Measurements from ENCODE around the gene RNASE9. TPM values are rescaled to one million over a fixed set of nuclear protein-coding genes. Genes with fewer than 3 reads are reported as not detected.
"Not testable (repeated sequence)": the region's sequence is repeated elsewhere in the genome, so short reads cannot be mapped to it uniquely, and the experiment has no call there.

Gene RNASE9
- total RNA-seq, 1 experiment from 2014 or later: not detected

DNA sequence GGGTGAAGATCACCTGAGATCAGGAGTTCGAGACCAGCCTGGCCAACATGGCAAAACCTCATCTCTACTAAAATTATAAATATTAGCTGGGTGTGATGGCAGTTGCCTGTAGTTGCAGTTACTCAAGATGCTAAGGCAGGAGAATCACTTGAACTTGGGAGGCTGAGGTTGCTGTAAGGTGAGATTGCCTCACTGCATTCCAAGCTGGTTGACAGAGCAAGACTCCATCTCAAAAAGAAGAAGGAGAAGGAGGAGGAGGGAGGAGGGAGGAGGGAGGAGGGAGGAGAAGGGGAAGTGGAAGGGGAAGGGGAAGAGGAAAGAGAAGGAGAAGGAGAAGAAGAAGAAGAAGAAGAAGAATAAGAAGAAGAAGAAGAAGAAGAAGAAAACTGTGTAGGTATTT lies 38.5 kb downstream of the RNASE9 start:
- DNase-seq (ENCODE audit: low read depth): no peak

DNA sequence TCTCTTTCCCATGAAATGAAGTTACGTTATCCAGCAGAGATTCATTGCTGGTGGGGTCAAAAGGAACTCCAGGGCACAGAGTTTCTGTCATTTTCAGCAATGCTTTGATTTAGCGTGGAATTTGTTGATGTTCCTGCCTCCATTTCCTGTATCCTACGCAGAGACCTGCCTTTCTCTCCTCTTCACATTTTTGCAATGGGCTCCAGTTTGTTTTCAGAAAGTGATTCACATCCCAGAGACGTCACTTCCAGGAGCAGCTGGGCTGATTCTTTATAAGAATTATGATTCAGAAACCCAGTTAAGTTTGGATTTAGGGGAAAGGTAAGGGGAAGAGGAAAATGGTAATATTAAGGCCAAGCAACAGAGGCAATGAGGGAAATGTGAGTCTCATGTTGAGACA lies 43.9 kb downstream of the RNASE9 start:
- DNase-seq (ENCODE audit: low read depth): peak; percentile 51

DNA sequence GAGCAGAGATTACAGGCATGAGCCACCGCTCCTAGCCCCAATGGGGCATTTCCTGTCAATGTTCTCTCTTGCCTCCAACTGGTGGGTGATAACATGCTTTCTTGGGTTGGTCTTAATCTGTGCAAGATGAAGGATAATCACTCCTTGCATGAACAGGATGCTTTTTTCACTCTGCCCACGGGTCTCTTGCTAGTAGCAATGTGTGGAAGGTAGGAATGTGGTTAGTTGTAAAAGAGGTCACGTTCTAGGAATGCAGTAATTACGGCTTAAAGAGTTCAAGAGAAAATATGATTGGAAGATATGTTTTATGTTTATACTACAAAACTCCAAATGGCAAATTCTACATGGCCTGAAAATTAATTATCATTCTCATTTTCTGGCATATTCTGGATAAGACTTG lies 45.0 kb downstream of the RNASE9 start:
- DNase-seq (ENCODE audit: low read depth): peak; percentile 52

DNA sequence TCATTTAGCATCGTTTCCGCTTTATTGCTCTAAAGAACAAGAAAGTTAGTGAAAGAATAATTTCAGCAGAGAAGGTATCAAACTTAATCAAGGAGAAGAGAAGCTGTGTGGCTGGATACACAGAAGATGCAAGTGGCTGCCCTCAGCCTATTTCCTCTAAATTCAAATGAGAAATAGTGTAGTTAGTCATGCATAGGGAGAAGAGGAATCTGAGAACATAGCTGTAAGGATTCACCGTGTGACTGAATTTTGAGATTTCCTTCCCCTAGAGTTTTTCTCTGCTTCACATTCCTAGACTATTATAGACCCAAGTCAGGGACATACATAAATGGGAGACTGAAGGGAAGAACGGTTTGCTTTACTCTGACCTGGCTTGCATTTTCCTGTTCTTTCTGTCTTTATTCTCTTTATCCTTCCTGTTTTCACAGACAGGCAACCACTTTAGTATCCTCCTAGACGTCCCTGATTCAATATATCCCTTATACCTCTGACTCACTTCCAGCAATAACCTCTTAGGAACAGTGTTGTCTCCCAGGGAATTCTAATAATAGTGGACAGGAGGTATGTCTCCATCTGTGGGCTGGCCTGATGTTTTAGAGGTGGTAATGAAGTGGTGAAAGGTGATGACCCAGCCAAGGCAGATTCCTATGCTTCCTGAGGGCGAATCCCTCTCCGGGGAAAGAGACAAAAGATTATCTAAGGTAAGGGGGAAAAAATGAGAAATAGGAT lies 48.5 kb downstream of the RNASE9 start:
- DNase-seq (ENCODE audit: low read depth): no peak

DNA sequence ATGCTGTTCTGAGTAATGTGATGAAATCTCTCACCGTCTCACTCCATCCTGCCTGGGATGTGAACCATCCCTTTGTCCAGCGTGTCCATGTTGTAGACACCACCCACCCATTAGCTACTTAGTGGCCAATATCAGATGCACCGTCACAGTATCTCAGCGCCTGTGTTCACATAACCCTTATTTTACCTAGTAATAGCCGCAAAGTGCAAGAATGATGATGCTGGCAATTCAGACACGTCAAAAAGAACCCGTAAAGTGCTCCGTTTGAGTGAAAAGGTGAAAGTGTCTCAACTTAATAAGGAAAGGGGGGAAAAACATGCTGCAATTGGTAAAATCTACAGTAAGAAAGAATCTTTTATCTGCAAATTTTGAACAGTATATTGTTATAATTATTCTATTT lies 52.5 kb downstream of the RNASE9 start:
- no peak for DNase-seq (ENCODE audit: low read depth)

DNA sequence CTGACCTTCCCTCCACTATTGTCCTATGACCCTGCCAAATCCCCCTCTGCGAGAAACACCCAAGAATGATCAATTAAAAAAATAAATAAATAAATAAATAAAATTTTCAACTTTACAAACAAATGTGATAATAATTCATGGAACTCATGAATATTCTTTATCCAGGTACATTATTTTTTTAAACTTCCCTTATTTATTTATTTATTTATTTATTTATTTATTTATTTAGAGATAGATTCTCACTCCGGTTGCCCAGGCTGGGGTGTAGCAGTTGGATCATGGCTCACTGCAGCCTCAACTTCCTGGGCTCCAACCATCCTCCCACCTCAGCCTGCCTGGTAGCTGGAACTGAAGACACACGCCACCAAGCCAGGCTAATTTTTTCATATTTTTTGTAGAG lies 53.3 kb downstream of the RNASE9 start:
- DNase-seq (ENCODE audit: low read depth): not testable (repeated sequence)

DNA sequence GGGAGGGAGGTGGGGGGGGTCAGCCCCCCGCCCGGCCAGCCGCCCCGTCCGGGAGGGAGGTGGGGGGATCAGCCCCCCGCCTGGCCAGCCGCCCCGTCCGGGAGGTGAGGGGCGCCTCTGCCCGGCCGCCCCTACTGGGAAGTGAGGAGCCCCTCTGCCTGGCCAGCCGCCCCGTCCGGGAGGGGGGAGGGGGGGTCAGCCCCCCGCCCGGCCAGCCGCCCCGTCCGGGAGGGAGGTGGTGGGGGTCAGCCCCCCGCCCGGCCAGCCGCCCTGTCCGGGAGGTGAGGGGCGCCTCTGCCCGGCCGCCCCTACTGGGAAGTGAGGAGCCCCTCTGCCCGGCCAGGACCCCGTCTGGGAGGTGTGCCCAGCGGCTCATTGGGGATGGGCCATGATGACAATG lies 54.1 kb downstream of the RNASE9 start:
- not testable (repeated sequence) for DNase-seq (ENCODE audit: low read depth)

DNA sequence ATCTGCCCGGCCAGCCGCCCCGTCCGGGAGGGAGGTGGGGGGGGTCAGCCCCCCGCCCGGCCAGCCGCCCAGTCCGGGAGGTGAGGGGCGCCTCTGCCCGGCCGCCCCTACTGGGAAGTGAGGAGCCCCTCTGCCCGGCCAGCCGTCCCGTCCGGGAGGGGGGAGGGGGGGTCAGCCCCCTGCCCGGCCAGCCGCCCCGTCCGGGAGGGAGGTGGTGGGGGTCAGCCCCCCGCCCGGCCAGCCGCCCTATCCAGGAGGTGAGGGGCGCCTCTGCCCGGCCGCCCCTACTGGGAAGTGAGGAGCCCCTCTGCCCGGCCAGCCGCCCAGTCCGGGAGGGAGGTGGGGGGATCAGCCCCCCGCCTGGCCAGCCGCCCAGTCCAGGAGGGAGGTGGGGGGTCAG lies 54.6 kb downstream of the RNASE9 start:
- DNase-seq (ENCODE audit: low read depth): not testable (repeated sequence)

Other genes with a start within 250 kb of the RNASE9 start
- 54.8 and 57.0 TPM in 2 replicates for gene CCNB1IP1, start 227.8 kb downstream of the RNASE9 start, total RNA-seq (2014; rRNA removed; shearing (Covaris generic))
- gene PARP2, start 217.4 kb downstream of the RNASE9 start, total RNA-seq (2014; rRNA removed; shearing (Covaris generic)): 25.4 and 27.8 TPM in 2 replicates
- 14.3 and 16.8 TPM in 2 replicates for gene TEP1, start 147.5 kb downstream of the RNASE9 start, total RNA-seq (2014; rRNA removed; shearing (Covaris generic))
- not detected in 2 replicates for gene KLHL33, start 124.9 kb downstream of the RNASE9 start, total RNA-seq (2014; rRNA removed; shearing (Covaris generic))
- 61.5 and 70.0 TPM in 2 replicates for gene OSGEP, start 106.2 kb downstream of the RNASE9 start, total RNA-seq (2014; rRNA removed; shearing (Covaris generic))
- 46.0 and 64.7 TPM in 2 replicates for gene APEX1, start 105.8 kb downstream of the RNASE9 start, total RNA-seq (2014; rRNA removed; shearing (Covaris generic))
- gene PIP4P1, start 99.6 kb downstream of the RNASE9 start, total RNA-seq (2014; rRNA removed; shearing (Covaris generic)): 23.8 and 27.2 TPM in 2 replicates
- 79.3 and 84.2 TPM in 2 replicates for gene PNP, start 91.6 kb downstream of the RNASE9 start, total RNA-seq (2014; rRNA removed; shearing (Covaris generic))
- gene RNASE10, start 55.5 kb downstream of the RNASE9 start, total RNA-seq (2014; rRNA removed; shearing (Covaris generic)): not detected in 2 replicates
- not detected in 2 replicates for gene RNASE11, start 27.0 kb upstream of the RNASE9 start, total RNA-seq (2014; rRNA removed; shearing (Covaris generic))
- not detected in 2 replicates for gene RNASE12, start 30.3 kb upstream of the RNASE9 start, total RNA-seq (2014; rRNA removed; shearing (Covaris generic))
- not detected in 2 replicates for gene OR6S1, start 80.6 kb upstream of the RNASE9 start, total RNA-seq (2014; rRNA removed; shearing (Covaris generic))
- gene RNASE4, start 123.5 kb upstream of the RNASE9 start, total RNA-seq (2014; rRNA removed; shearing (Covaris generic)): 12.1 and 13.3 TPM in 2 replicates
- gene ANG, start 127.7 kb upstream of the RNASE9 start, total RNA-seq (2014; rRNA removed; shearing (Covaris generic)): 2.8 and 3.0 TPM in 2 replicates
- not detected in 2 replicates for gene EDDM3A, start 184.8 kb upstream of the RNASE9 start, total RNA-seq (2014; rRNA removed; shearing (Covaris generic))
- gene EDDM3B, start 207.4 kb upstream of the RNASE9 start, total RNA-seq (2014; rRNA removed; shearing (Covaris generic)): not detected in 2 replicates
- not detected in 2 replicates for gene RNASE6, start 220.2 kb upstream of the RNASE9 start, total RNA-seq (2014; rRNA removed; shearing (Covaris generic))
- gene RNASE1, start 241.8 kb upstream of the RNASE9 start, total RNA-seq (2014; rRNA removed; shearing (Covaris generic)): 1.4 and 1.6 TPM in 2 replicates